Measurements from ENCODE around the gene DKK2. TPM values are rescaled to one million over a fixed set of nuclear protein-coding genes. Genes with fewer than 3 reads are reported as not detected.
"Not testable (repeated sequence)": the region's sequence is repeated elsewhere in the genome, so short reads cannot be mapped to it uniquely, and the experiment has no call there.

Gene DKK2
- total and polyA plus RNA-seq, 3 donors from 2014 or later: 0.21 to 0.62 TPM; not detected in 1

GRCh38 chr4:106909486-106910188 lies 126.5 kb downstream of the DKK2 start:
- intact Hi-C loops (cut with DNase I; ENCODE audit: low total_unique reads): no loop called here
- Histone ChIP-seq H3K27ac (no peak overlapping the region), H3K27me3 (no peaks in the 10 kb centered on the region)

GRCh38 chr4:106908049-106908448 lies 128.1 kb downstream of the DKK2 start:
- WGBS, 2 donors: 94 to 96% methylated on average over 11 of the region's 11 CpGs
- H3K4me3 ChIP-seq; H3K9me3 ChIP-seq; DNase-seq; H3K4me1 ChIP-seq; H3K27ac ChIP-seq; H3K36me3 ChIP-seq (ENCODE audit: low read depth, missing control alignments); intact Hi-C loops (cut with DNase I; ENCODE audit: low total_unique reads); H3K27me3 ChIP-seq: not testable (repeated sequence)

More at GRCh38 chr4:106909486-106910188, 126.5 kb downstream of the DKK2 start:
- TF ChIP-seq POLR2A (IDR thresholded peaks at IDR 0.05): no peak
- TF ChIP-seq CTCF (IDR thresholded peaks at IDR 0.05): no peak
- no peak for DNase-seq
- Histone ChIP-seq H3K4me1 (no peaks in the 10 kb centered on the region), H3K9me3 (no peaks in the 10 kb centered on the region), H3K4me3 (no peak overlapping the region), H3K36me3 (ENCODE audit: low read depth, missing control alignments) (no peaks in the 10 kb centered on the region)
- 86 to 97% methylated on average over 1 of the region's 1 CpG for WGBS, 2 donors

GRCh38 chr4:106907216-106907615 lies 128.9 kb downstream of the DKK2 start:
- no peak overlapping the region for H3K4me3 ChIP-seq
- H3K4me1 ChIP-seq: no peaks in the 10 kb centered on the region
- no peak overlapping the region for H3K27ac ChIP-seq
- TF ChIP-seq CTCF (IDR thresholded peaks at IDR 0.05) (no peak), POLR2A (IDR thresholded peaks at IDR 0.05) (no peak)
- no peak for DNase-seq
- H3K9me3 ChIP-seq: no peaks in the 10 kb centered on the region
- no peaks in the 10 kb centered on the region for H3K36me3 ChIP-seq (ENCODE audit: low read depth, missing control alignments)
- H3K27me3 ChIP-seq: no peaks in the 10 kb centered on the region
- intact Hi-C loops (cut with DNase I; ENCODE audit: low total_unique reads): no loop called here
- WGBS, 2 donors: 79 to 80% methylated on average over 2 of the region's 2 CpGs

- DNase-seq: no peak
- 75 to 88% methylated on average over 1 of the region's 1 CpG for WGBS, 2 donors
Measured at GRCh38 chr4:106906728-106907127, 129.4 kb downstream of the DKK2 start.

More at GRCh38 chr4:106906728-106907127, 129.4 kb downstream of the DKK2 start:
- intact Hi-C loops (cut with DNase I; ENCODE audit: low total_unique reads): no loop called here
- Histone ChIP-seq H3K36me3 (ENCODE audit: low read depth, missing control alignments) (no peaks in the 10 kb centered on the region), H3K9me3 (no peaks in the 10 kb centered on the region), H3K4me3 (no peak overlapping the region), H3K27ac (no peak overlapping the region), H3K4me1 (no peaks in the 10 kb centered on the region), H3K27me3 (no peaks in the 10 kb centered on the region)
- TF ChIP-seq POLR2A (IDR thresholded peaks at IDR 0.05): no peak
- no peak for TF ChIP-seq CTCF (IDR thresholded peaks at IDR 0.05)
